ENCODE data around the gene FARP2. TPM values are rescaled to one million over a fixed set of nuclear protein-coding genes. Genes with fewer than 3 reads are reported as not detected.
A peak's percentile ranks its signal among the peaks of the same experiment; 100 is the strongest.

Gene FARP2
- total and polyA plus RNA-seq, 2 of the 13 experiments (the other 11 are each of a cell fraction or from before 2014, with no cell fraction given) = 28.0 to 45.4 TPM

GRCh38 chr2:241358470-241358869 is 2.4 kb downstream of the FARP2 start:
- Histone ChIP-seq H3K9ac (ENCODE audit: insufficient read depth, low read depth, low read length) (peak overlapping the region; percentile 37), H3K9me3 (ENCODE audit: low read length) (no peaks in the 10 kb centered on the region), H3K27me3 (ENCODE audit: control insufficient read depth in 1 of 2, insufficient read depth in 2 of 2, low read length in 2 of 2) (no peaks in the 10 kb centered on the region; a peak in 1 of 5 replicates), H4K20me1 (ENCODE audit: insufficient read depth, low read length) (peaks cover 32% of the 10 kb centered on the region), H3K27ac (ENCODE audit: extremely low read length, insufficient read depth, low read length) (peak overlapping the region; percentile 18), H2AFZ (ENCODE audit: low read length) (no peak overlapping the region), H3K4me3 (replicated peaks in 1 of 3; ENCODE audit: insufficient read depth in 1 of 3, low read depth in 2 of 3, low read length in 3 of 3) (peak overlapping the region in 1 of 3 experiments; percentile 13; a peak in 1 of 6 replicates), H3K4me1 (ENCODE audit: insufficient read depth, low read length) (peaks cover 81% of the 10 kb centered on the region), H3K4me2 (ENCODE audit: low read depth, low read length) (peak overlapping the region; percentile 90), H3K36me3 (replicated peaks in 1 of 2; ENCODE audit: control insufficient read depth in 1 of 2, insufficient read depth in 2 of 2, low read length in 2 of 2) (peaks cover 3 to 17% of the 10 kb centered on the region in 2 experiments; a peak in 4 of 5 replicates), H3K79me2 (ENCODE audit: insufficient read depth, low read length) (peaks cover 66% of the 10 kb centered on the region)
- CTCF ChIA-PET (ENCODE audit: low intra/inter-chr PET ratio, low total read pairs) = no interaction called here
- BruUV-seq (replicated peaks) = no TSS peak
- FAIRE-seq (no peak), DNase-seq (ENCODE audit: low spot score) (no peak), ATAC-seq (no peak)
- TF ChIP-seq PTBP1 (IDR thresholded peaks at IDR 0.05; ENCODE audit: low read depth, low read length, poor library complexity, severe bottlenecking) (no peak), NFE2L1 (CRISPR knock-in tag; IDR thresholded peaks at IDR 0.05; ENCODE audit: borderline replicate concordance) (no peak), E2F1 (CRISPR knock-in tag; IDR thresholded peaks at IDR 0.05) (no peak), ATF7 (IDR thresholded peaks at IDR 0.05) (no peak), ATF7 (CRISPR knock-in tag; IDR thresholded peaks at IDR 0.05) (no peak), SYNCRIP (IDR thresholded peaks at IDR 0.05; ENCODE audit: insufficient read depth, low read depth, low read length) (no peak), HMG20A (CRISPR knock-in tag; IDR thresholded peaks at IDR 0.05; ENCODE audit: borderline replicate concordance) (no peak), PHF8 (CRISPR knock-in tag; IDR thresholded peaks at IDR 0.05) (no peak), ZSCAN21 (CRISPR knock-in tag; IDR thresholded peaks at IDR 0.05; ENCODE audit: borderline replicate concordance) (no peak), NFKBIZ (CRISPR knock-in tag; IDR thresholded peaks at IDR 0.05) (no peak), ZNF20 (CRISPR knock-in tag; IDR thresholded peaks at IDR 0.05) (no peak), ZNF572 (CRISPR knock-in tag; IDR thresholded peaks at IDR 0.05) (no peak), SNRNP70 (IDR thresholded peaks at IDR 0.05; ENCODE audit: low read depth, low read length) (no peak), ZNF879 (CRISPR knock-in tag; IDR thresholded peaks at IDR 0.05) (no peak), ZNF12 (CRISPR knock-in tag; IDR thresholded peaks at IDR 0.05) (no peak), RARA (CRISPR knock-in tag; IDR thresholded peaks at IDR 0.05) (no peak), SCMH1 (CRISPR knock-in tag; IDR thresholded peaks at IDR 0.05; ENCODE audit: borderline replicate concordance) (no peak)
- TF ChIP-seq, protein P1, sequence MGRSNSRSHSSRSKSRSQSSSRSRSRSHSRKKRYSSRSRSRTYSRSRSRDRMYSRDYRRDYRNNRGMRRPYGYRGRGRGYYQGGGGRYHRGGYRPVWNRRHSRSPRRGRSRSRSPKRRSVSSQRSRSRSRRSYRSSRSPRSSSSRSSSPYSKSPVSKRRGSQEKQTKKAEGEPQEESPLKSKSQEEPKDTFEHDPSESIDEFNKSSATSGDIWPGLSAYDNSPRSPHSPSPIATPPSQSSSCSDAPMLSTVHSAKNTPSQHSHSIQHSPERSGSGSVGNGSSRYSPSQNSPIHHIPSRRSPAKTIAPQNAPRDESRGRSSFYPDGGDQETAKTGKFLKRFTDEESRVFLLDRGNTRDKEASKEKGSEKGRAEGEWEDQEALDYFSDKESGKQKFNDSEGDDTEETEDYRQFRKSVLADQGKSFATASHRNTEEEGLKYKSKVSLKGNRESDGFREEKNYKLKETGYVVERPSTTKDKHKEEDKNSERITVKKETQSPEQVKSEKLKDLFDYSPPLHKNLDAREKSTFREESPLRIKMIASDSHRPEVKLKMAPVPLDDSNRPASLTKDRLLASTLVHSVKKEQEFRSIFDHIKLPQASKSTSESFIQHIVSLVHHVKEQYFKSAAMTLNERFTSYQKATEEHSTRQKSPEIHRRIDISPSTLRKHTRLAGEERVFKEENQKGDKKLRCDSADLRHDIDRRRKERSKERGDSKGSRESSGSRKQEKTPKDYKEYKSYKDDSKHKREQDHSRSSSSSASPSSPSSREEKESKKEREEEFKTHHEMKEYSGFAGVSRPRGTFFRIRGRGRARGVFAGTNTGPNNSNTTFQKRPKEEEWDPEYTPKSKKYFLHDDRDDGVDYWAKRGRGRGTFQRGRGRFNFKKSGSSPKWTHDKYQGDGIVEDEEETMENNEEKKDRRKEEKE (IDR thresholded peaks at IDR 0.05) = no peak
- POLR2A ChIA-PET = interaction anchor here (0.5 to 2.5 kb wide), 4 partner anchors 16 to 191 kb away, joined by 5 to 9 read pairs (median 6); partner anchors contain the start of gene HDLBP
- WGBS (ENCODE audit: low lambda C conversion rate) = 87% methylated on average over 5 of the region's 5 CpGs
- in situ Hi-C loops (cut with HindIII; ENCODE audit: extremely low pct_ligation_motif_present, low pct_unique_long_range_greater_than_20kb) = no loop called here
- intact Hi-C loops (cut with micrococcal nuclease; ENCODE audit: unreplicated experiment) = loop anchor here (2.0 to 10.0 kb wide), 3 partner anchors 34 to 146 kb away; partner anchors contain the start of gene STK25

All from HepG2 (cell line).